Nephron progenitor cell (in vitro differentiated cells): ENCODE data around the gene SLC14A1.

Experiments used
- DNase-seq: peaks from one replicate; pipeline ENCODE4 v3.0.0; 2021
- H3K27ac Mint-ChIP-seq: 2 replicates; pipeline ENCODE4 v1.8.0; 2021; ENCODE audit warnings: mild to moderate bottlenecking, moderate library complexity, mixed read lengths
- H3K27me3 Mint-ChIP-seq: 2 replicates; pipeline ENCODE4 v1.8.0; 2021; ENCODE audit warnings: mild to moderate bottlenecking, low read depth, mixed read lengths; ENCODE audit not compliant: poor library complexity
- H3K36me3 Mint-ChIP-seq: 2 replicates; pipeline ENCODE4 v1.8.0; 2021; ENCODE audit warnings: low read depth, mixed read lengths
- H3K4me1 Mint-ChIP-seq: 2 replicates; pipeline ENCODE4 v1.8.0; 2021; ENCODE audit warnings: mixed read lengths
- H3K4me3 Mint-ChIP-seq: 2 replicates; pipeline ENCODE4 v1.8.0; 2021; ENCODE audit warnings: mild to moderate bottlenecking, moderate library complexity, mixed read lengths
- H3K9me3 Mint-ChIP-seq: 2 replicates; pipeline ENCODE4 v1.8.0; 2021; ENCODE audit warnings: mild to moderate bottlenecking, moderate library complexity, mixed read lengths
- TF ChIP-seq, protein P1 (sequence below): fragments of 200-600 bp; sonication (generic); IDR thresholded peaks from 2 replicates; pipeline ENCODE4 v1.5.0; 2021; ENCODE audit warnings: antibody characterized with exemption

SLC14A1 gene

DNA sequence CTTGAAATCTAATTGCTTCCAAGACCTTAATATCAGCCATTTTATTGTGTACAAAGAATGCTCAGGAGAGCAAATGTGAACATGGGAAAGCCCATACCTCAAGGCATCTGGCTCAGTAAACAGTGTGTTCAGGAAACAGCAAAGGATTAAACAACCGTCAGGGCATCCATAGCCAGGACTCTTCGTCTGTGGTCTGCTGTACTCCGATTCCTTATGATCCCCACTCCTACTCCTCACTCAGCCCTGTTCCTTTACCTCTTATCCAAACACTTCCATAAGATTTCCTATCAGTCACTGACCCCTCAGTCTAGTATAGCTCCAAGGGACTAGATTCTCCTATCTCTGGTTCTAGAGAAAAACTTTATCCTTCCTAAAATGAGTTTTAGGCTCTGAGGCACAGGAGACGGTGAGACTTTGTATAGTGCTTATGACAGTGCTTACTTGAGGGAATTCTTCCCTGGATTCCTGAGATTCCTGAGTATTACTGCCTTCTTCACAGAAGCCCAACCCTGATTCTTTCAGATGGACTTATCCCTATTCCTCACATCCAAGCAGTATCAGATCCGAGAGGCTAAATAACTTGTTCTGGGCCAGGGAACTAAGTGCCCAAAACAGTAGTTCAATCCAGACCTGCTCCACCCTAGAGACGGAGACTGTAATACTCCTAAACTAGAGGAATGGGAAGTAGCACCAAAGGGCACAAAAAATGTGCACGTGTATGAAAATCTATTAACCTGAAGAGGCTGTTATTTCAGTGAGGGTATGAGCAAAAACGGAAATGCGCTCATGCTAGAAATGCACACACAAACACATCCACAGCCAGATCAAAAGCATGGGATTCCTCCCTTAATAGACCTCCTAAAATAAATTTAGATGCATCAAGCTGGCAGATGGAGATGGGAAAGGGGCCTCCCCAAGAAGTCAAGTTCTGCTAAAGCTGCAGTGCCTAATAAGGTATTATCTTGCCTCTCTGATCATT, 59.4 kb downstream of the SLC14A1 start:
- Mint-ChIP-seq H3K27ac (peak overlapping the region; percentile 62), H3K4me1 (peaks cover 8% of the 10 kb centered on the region), H3K27me3 (peaks cover 8% of the 10 kb centered on the region), H3K4me3 (no peak overlapping the region), H3K36me3 (no peaks in the 10 kb centered on the region), H3K9me3 (no peaks in the 10 kb centered on the region)
- TF ChIP-seq, protein P1, sequence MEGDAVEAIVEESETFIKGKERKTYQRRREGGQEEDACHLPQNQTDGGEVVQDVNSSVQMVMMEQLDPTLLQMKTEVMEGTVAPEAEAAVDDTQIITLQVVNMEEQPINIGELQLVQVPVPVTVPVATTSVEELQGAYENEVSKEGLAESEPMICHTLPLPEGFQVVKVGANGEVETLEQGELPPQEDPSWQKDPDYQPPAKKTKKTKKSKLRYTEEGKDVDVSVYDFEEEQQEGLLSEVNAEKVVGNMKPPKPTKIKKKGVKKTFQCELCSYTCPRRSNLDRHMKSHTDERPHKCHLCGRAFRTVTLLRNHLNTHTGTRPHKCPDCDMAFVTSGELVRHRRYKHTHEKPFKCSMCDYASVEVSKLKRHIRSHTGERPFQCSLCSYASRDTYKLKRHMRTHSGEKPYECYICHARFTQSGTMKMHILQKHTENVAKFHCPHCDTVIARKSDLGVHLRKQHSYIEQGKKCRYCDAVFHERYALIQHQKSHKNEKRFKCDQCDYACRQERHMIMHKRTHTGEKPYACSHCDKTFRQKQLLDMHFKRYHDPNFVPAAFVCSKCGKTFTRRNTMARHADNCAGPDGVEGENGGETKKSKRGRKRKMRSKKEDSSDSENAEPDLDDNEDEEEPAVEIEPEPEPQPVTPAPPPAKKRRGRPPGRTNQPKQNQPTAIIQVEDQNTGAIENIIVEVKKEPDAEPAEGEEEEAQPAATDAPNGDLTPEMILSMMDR: no peak
- no peak for DNase-seq

- peaks cover 8% of the 10 kb centered on the region for H3K27me3 Mint-ChIP-seq
- no peaks in the 10 kb centered on the region for H3K36me3 Mint-ChIP-seq
- no peaks in the 10 kb centered on the region for H3K9me3 Mint-ChIP-seq
- H3K4me1 Mint-ChIP-seq: peaks cover 8% of the 10 kb centered on the region
- no peak overlapping the region for H3K4me3 Mint-ChIP-seq
- DNase-seq: no peak
- H3K27ac Mint-ChIP-seq: peak overlapping the region; percentile 20
- TF ChIP-seq, protein P1: no peak
These were observed 61.2 kb downstream of the SLC14A1 start for GRCh38 chr18:45785134-45785533.

GRCh38 chr18:45786941-45787340, 63.0 kb downstream of the SLC14A1 start:
- Mint-ChIP-seq H3K4me3 (no peak overlapping the region), H3K9me3 (no peaks in the 10 kb centered on the region), H3K27me3 (peaks cover 5% of the 10 kb centered on the region), H3K4me1 (peaks cover 8% of the 10 kb centered on the region), H3K36me3 (no peaks in the 10 kb centered on the region), H3K27ac (no peak overlapping the region)
- no peak for DNase-seq
- TF ChIP-seq, protein P1: no peak

DNA sequence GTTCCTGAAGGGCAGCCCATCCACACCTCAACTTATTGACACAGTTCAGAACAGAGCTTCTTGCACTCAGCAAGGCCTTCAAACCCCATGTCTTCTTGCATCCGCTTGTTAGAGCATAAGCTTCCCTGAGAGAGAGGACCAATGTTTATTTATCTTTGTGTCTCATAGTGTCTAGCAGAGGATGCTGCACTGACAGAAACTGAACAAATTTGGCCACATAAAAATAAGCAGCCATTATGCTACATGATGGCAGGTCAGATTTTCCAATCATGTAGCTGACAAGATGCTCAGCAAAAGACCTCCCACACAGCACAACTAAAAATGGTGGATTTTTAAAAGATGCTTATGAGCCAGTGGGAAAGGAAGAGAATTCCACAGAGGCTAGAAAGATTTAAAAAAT, 63.4 kb downstream of the SLC14A1 start:
- DNase-seq: no peak
- H3K27ac Mint-ChIP-seq: no peak overlapping the region
- peaks cover 2% of the 10 kb centered on the region for H3K27me3 Mint-ChIP-seq
- peaks cover under 1% of the 10 kb centered on the region for H3K9me3 Mint-ChIP-seq
- TF ChIP-seq, protein P1: no peak
- no peak overlapping the region for H3K4me3 Mint-ChIP-seq
- peaks cover 8% of the 10 kb centered on the region for H3K4me1 Mint-ChIP-seq
- no peaks in the 10 kb centered on the region for H3K36me3 Mint-ChIP-seq

DNA sequence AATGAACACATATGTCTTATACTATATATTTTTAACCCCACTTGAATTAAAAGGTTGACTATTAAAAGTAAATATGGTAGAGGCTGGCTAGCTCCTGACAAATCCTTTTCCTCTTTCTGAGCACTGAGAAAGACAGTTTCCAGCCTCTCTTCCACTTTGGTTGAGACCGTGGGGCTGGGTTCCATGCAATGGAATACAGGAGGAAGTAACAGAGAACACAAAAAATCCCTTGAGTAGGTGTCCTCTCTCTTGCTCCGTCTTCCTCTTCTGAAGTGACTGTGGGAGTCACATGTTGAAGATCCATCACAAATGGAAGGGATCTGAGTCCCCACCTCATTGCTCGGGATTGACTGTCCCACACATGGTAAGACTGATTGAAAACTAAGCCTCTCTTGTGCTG, 64.9 kb downstream of the SLC14A1 start:
- H3K27ac Mint-ChIP-seq: no peak overlapping the region
- H3K27me3 Mint-ChIP-seq: peaks cover 8% of the 10 kb centered on the region
- H3K9me3 Mint-ChIP-seq: peaks cover 4% of the 10 kb centered on the region
- H3K36me3 Mint-ChIP-seq: no peaks in the 10 kb centered on the region
- no peak overlapping the region for H3K4me3 Mint-ChIP-seq
- TF ChIP-seq, protein P1: no peak
- no peaks in the 10 kb centered on the region for H3K4me1 Mint-ChIP-seq
- no peak for DNase-seq
